GM18870 (cell line): ENCODE data around the gene UBTF.

Experiments used
- ATAC-seq: cut with Tn5 transposase; IDR thresholded peaks from one replicate; pipeline ENCODE4 v1.9.1; 2021; ENCODE audit warnings: moderate library complexity; ENCODE audit not compliant: unreplicated experiment

Gene UBTF, protein sequence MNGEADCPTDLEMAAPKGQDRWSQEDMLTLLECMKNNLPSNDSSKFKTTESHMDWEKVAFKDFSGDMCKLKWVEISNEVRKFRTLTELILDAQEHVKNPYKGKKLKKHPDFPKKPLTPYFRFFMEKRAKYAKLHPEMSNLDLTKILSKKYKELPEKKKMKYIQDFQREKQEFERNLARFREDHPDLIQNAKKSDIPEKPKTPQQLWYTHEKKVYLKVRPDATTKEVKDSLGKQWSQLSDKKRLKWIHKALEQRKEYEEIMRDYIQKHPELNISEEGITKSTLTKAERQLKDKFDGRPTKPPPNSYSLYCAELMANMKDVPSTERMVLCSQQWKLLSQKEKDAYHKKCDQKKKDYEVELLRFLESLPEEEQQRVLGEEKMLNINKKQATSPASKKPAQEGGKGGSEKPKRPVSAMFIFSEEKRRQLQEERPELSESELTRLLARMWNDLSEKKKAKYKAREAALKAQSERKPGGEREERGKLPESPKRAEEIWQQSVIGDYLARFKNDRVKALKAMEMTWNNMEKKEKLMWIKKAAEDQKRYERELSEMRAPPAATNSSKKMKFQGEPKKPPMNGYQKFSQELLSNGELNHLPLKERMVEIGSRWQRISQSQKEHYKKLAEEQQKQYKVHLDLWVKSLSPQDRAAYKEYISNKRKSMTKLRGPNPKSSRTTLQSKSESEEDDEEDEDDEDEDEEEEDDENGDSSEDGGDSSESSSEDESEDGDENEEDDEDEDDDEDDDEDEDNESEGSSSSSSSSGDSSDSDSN

GRCh38 chr17:44219616-44220212, at the start of gene UBTF:
TSS of gene UBTF (minus strand) at chr17:44219675. CDS start at chr17:44218229, 1,446 bp downstream.
- no peak for ATAC-seq

GRCh38 chr17:44268709-44269534, 49.4 kb upstream of the UBTF start:
- ATAC-seq, result no peak

DNA sequence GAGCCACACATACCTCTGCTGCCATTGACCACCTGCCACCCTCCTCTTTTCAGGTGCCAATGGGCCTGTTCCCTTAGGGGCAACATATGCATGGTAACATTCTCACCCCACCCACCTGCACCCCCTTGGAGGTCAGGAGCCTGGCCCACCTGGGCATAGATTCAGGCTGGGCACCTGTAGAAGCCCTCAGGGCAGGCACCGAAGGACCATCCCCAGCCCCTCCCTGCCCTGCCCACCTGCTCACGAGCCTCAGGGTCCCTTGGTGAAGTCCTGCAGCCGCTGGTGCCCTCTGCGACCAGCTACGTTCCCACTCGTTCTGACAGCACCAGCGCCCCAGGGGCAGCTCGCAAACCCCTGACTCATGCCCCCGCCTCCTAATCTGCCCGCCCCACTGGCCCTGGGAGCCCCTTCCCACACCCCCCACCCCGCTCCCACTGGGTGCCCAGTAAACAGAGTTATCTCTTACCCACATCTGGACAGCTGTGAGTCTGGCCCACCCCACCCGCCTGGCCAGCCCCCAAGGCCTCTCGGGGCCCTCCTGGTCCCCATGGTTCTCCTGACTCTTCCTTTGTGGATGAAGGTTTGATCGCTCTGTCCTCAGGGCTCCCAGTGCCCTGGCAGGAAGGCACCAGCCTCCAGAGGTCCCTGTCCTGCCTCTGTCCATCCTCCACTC, 48.5 kb upstream of the UBTF start, which contains the start of gene SLC4A1:
SLC4A1 (minus strand) TSS at position 318 of the 673 bp plus-strand sequence. CDS start 5,269 bp downstream, outside the sequence.
- no peak for ATAC-seq

DNA sequence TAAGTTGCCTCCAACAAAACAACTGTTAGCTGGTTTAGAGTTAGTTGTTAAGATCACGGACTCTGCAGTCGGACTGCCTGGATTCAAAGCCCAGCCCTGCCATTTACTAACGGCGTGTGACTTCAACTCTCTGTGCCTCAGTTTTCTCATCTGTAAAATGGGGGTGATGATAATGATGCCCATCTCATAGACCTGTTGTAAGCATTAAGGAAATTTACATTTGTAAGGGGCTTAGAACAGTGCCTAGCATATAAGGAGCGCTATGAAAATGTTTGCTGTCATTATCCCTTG, 47.6 kb upstream of the UBTF start:
- ATAC-seq, result no peak

GRCh38 chr17:44266402-44267164, 47.1 kb upstream of the UBTF start:
- no peak for ATAC-seq

DNA sequence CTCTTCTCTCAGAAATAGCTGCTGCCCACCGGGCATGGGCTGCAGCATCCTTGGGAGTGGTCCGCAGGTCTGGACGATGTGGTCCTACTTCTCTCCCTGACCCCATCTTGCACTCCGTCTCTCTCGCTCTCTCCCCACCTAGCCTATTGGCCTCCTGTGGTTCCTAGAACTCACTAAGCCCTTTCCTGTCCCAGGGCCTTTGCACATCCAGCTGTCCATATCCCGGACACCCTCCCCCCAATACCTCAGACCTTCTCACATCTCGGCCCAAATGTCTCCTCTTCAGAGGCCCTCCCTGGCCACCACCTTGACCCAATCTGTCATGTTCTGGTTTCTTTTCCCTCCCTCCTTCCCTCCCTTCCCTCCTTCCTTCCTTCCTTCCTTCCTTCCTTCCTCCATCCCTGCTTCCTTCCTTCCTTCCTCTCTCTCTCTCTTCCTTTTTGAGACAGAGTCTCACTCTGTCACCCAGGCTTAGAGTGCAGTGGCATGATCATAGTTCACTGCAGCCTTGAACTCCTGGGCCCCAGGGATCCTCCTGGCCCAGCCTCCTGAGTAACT, 43.9 kb upstream of the UBTF start:
- ATAC-seq, result no peak

DNA sequence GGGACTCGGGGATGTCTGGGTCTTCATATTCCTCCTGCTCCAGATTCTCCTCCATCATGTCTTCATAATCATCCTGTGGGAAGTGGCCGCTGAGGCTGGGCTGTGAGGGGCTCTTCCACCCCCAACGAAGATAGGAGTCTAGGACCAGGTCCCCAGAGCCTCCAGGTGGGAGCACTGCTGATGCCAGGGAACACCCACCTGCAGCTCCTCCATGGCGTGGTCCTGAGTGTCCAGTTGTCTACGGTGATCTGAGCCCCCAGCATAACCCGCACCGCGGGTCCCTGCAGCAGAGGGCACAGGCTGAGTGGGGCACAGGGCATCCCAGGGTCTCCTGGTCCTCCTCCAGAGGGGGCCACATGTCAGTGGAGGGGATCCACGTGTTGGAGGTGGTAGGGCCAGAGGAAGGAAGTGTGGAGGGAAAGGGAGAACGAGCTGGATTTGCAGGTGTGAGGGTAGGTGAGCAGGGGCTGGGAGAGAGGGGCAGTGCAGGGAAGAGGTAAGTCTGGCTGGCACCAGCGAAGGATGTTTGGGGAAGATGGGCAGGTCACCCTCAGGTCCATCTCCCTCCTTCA, 43.3 kb upstream of the UBTF start:
- no peak for ATAC-seq

- no peak for ATAC-seq
Observed at GRCh38 chr17:44260296-44260695, 40.8 kb upstream of the UBTF start.

GRCh38 chr17:44258811-44259351, 39.4 kb upstream of the UBTF start:
- no peak for ATAC-seq

GRCh38 chr17:44257815-44258760, 38.6 kb upstream of the UBTF start:
- ATAC-seq, result no peak

- ATAC-seq, result no peak
Observed at GRCh38 chr17:44256671-44257070, 37.2 kb upstream of the UBTF start.

GRCh38 chr17:44255915-44256314, 36.4 kb upstream of the UBTF start:
- no peak for ATAC-seq

DNA sequence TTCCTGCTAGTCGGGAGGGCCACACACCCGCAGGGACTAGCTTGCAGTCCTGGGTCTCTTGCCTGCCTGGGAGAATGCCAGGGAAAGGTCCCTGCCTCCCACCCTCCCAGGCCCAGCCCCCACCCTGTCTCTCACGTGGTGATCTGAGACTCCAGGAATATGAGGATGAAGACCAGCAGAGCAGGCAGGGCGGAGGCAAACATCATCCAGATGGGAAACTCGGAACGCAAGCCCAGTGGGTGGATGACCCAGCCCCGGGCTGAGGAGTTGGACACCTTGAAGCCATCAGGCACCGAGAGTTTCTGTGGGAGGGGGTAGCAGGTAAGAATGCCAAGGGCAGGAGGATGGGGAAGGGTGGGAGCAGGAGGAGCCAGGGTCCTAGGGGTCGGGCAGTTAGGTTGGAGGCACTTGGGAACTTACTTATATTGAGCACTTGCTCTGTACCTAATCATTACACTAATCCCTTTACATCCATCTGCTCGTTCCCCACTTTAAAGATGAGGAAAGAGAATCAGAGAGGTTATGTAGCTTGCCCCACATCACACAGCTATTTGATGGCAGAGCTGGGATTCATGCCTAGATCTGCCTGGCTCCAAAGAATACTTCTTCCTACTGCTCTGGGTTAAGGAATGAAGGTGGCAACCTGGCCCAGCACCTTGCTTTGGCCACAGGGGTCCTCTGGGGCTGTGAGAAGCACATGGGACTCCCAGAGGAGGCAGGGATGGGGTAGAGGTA, 35.1 kb upstream of the UBTF start:
- ATAC-seq, result no peak

DNA sequence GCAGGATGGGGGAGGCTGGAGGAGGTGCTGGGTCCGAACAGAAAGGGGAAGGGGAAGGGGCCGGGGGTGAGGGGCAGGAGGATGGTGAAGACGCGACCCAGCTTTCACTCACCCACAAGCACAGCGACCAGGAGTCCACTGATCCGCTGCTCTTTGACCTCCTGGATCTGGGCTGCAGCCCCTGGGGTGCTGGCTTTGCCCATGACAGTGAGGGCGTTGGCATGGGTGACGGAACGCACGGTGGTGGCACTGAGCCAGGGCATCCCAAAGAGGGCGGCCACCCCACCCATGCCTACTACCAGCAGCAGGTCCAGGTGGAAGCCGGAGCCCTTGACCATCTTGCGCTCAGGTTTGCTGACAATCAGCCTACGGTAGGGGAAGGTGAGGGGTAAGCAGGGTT, 33.5 kb upstream of the UBTF start:
- no peak for ATAC-seq

DNA sequence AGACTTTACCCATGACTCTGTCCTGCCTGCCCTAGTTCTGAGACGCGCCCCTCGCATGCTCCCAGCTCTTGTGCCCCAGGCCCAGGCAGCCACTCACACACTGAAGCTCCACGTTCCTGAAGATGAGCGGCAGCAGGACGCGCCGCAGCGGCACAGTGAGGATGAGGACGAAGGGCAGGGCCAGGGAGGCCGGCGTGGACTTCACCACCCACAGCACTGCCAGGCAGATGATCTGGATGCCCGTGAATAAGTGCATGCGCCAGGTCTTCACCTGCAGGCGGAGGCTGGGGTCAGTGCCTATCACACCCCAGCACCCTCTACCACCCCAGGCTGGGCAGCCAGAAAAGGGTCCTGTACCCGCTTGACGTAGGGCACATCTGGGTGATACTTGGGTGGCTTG, 31.6 kb upstream of the UBTF start:
- ATAC-seq, result no peak

DNA sequence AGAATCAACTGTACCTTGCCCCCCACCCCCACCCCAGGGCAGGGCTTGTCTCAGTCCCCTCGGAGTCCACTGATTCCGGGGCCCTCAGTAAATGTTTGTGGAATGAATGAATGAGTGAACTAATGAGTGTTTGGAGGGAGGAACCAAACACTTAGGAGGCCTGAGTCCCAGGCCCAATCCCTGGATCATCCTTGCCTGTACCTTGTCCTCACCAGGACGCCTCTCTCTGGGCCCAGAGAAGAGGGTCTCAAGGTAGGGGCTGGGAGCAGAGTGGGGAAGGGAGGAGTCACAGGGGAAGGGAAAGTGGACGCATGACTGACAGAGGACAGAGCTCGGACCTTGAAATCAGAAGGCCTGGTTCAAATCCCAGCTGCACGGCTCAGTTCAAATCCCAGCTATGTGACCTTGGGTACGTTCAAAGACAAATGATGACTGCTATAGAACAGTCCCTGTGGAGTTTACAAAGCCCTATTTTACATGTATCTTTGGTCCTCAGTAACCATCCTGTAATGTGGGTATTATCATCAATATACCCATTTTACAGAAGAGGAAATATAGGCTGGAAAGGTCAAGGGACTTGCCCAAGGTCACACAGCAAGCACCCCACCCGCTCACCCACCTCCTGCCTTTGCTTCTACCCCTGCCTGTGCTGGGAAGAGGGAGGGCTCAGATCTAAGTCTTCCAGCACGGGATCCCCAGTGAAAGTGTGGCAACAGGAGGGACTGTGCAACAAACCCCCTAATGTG, 30.2 kb upstream of the UBTF start:
- no peak for ATAC-seq
